ENCODE results near the gene OPCML. TPM values are rescaled to one million over a fixed set of nuclear protein-coding genes. Genes with fewer than 3 reads are reported as not detected.
A peak's percentile ranks its signal among the peaks of the same experiment; 100 is the strongest.

OPCML gene
- polyA plus RNA-seq, 4 donors, result 14.9 to 18.5 (median 15.9) TPM

DNA sequence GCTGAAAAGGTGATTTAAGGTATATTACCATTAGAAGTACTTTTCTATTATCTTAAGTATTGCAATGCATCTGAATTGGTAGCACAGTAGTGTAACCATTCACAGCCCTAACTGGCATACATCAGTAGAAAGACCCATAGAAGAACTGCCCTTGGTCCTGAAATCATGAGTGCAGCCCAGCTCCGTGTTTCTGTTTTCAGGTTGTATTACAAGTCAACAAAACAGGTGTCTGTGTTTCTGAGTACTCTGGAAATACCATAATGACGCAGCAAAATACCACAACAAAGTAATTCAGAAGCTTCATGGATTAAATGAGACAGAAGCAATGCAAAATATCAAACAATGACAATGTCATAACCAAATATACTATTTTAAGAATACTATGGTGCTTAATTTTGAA lies 226.3 kb downstream of the OPCML start:
- no peak for DNase-seq (ENCODE audit: low read depth in 4 of 4, low spot score in 3 of 4)

DNA sequence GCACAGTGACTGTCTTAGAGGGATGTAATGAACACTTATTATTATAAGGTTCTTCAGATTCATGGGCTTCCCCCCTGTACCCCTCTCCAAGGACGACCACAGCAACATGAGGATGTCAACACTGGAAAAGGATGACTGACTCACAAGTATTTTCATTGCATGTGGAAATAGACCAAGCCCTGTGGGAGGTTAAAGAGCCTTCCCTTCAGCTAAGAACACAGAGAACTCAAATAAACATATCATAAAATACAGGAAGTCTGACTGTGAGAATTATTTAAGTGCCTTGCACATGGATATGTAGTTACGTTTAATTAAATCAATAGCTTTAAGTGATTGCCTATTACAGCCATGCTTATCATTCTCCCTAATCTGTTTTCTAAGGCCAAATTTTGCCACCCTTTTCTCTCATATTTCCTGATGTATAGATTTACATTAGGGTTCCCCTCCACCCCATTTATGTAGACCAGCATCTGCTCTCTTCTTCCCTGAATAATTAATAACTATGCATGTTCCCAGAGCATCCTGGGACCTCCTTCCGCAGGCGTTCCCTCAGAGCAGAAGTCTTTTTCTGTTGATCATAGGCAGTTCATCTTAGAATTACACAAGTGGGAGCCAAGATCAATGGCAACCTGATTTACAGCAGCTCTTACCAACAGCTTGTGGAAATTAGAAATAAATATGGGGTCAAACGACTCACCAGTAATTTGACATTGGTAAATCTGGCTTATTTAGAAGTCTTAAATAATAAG lies 226.9 kb downstream of the OPCML start:
- no peak for DNase-seq (ENCODE audit: low read depth in 4 of 4, low spot score in 3 of 4)

DNA sequence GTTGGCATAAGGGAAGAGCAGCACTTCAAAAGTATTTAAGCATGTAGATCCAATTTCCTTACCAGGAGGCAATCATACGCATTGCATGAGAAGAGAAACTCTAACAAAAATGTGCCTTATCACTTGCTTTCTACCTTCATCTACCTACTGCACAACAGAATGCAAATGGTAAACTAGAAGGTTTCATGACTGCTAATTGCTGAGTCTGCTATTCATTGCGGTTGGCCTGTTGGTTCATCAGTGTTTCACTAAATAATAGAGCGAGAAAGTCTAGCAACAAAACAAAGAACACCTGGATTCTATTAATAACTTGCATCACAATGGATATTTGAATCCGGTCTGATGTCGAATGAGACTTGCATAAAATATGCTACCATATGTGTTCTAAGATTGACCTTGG lies 229.0 kb downstream of the OPCML start:
- no peak for DNase-seq (ENCODE audit: low read depth in 4 of 4, low spot score in 3 of 4)

DNA sequence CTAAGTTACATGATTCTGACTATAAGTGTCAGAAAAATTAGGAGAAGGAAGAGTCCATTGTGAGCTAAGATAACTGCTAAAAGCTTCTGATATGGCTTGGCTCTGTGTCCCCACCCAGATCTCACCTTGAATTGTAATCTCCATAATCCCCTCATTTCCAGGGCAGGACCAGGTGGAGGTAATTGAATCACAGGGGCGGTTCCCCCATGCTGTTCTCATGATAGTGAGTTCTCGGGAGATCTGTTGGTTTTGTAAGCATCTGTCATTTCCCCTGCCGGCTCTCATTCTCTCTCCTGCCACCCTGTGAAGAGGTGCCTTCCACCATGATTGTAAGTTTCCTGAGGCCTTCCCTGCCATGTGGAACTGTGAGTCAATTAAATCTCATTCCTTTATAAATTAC lies 230.2 kb downstream of the OPCML start:
- DNase-seq (ENCODE audit: low read depth in 4 of 4, low spot score in 3 of 4), result no peak

- DNase-seq (ENCODE audit: low read depth in 4 of 4, low spot score in 3 of 4), result no peak
These were observed 231.6 kb downstream of the OPCML start for GRCh38 chr11:133300666-133301065.

GRCh38 chr11:133291780-133292179 lies 240.5 kb downstream of the OPCML start:
- no peak for DNase-seq (ENCODE audit: low read depth in 4 of 4, low spot score in 3 of 4)

- no peak for DNase-seq (ENCODE audit: low read depth in 4 of 4, low spot score in 3 of 4)
These were observed 246.9 kb downstream of the OPCML start for GRCh38 chr11:133285359-133285758.

DNA sequence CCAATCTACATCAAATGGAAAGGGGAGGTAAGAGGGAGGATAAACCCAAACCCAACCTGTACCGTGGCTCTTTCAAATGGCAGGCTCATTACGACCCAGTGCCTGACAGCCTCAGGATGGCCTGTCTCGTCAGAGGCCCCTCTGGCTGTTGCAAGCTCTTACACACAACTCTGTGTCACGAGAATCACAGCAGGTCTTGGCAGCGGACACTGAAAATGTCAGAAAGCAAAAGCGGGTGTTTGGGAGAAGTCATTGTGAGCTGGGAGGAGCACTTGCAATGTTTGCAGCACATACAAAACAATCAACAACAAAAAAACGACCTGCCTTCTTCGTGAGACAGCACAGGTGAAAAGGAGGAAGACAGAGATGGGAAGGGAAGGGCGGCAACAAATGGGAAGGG lies 248.1 kb downstream of the OPCML start:
- no peak for DNase-seq (ENCODE audit: low read depth in 4 of 4, low spot score in 3 of 4)

DNA sequence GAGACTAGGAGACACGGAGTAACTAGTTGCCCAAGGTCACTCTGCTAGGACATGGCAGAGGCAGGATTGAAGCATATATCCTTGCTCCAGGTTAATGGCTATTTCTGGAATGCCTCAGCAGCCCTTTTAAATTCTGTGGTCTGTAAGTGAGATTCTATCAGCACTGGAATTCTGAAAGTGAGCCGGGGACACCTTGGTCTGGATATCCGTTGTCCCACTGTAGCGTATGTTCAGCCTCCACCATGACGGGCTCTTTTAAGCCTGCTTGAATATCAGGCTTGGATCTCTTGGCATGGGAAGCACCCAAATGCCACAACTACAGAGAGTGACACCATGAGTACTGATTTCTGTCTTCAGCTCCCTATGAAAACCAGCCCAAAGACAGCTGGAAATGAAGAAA lies 254.4 kb downstream of the OPCML start:
- no peak for DNase-seq (ENCODE audit: low read depth in 4 of 4, low spot score in 3 of 4)

GRCh38 chr11:133271871-133272776 lies 260.2 kb downstream of the OPCML start:
- DNase-seq (ENCODE audit: low read depth in 4 of 4, low spot score in 3 of 4), result no peak

- no peak for DNase-seq (ENCODE audit: low read depth in 4 of 4, low spot score in 3 of 4)
These were observed 261.1 kb downstream of the OPCML start for GRCh38 chr11:133271206-133271605.

DNA sequence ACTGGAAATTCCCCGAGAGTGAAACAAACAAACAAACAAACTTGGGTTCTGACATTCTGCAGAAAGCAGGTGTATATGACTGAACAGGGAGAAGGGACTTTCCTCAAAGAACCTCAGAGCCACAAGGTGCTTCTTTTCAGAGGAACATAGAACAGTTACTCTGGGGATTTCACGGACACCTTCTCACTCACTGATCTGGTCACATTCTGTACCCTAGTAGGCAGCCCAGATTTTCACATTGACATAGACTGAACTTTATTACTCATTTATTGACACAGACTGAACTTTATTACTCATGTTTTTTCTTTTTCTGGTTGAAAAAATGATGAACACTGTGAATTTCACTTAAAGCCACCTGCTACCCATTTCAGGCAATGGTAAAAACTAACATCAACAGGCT lies 263.0 kb downstream of the OPCML start:
- no peak for DNase-seq (ENCODE audit: low read depth in 4 of 4, low spot score in 3 of 4)

DNA sequence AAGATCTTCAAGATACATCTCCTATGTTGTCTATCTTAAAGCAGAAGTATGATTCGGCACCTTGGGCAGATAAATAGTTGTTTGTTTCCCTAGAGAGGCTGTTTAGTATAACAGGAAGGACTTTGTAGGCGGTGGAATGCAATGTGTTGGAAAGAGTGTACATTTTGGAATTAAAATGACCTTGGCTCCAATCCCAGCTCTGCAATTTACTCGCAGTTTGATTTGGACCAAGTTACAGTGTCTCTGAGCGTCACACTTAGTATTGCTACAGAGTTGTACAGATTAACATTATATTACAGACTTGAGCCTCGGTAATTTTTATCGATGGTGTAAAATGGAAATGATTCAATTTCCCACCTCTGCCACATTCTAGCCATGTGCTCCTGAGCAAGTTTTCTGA lies 265.3 kb downstream of the OPCML start:
- DNase-seq (ENCODE audit: low read depth in 4 of 4, low spot score in 3 of 4), result peak in 1 of 4 donors; percentile 20

DNA sequence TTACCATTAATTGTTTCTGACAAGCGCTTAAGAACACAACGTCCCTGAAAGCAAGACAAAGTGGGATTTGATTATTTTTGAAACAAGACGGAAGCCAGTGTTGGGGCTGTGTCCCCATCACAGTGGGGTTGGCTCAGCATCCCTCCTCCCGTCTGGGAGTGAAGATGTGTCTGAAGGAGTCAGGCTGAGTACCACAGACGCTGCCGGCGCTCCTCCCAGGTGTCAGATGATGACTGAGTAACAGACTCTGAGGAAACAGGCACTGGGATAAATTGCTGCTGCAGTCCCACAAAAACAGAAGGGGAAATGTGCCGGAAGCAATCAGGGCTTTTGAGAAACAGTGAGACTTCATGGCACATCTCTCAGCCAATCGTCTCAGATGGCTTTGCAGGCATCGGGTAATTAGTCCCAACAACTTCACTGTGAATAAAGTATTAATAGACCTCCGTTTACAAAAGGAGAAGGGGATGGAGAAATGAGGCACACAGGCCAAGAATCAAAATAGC lies 266.7 kb downstream of the OPCML start:
- DNase-seq (ENCODE audit: low read depth in 4 of 4, low spot score in 3 of 4), result no peak

- DNase-seq (ENCODE audit: low read depth in 4 of 4, low spot score in 3 of 4), result no peak
These were observed 269.0 kb downstream of the OPCML start for GRCh38 chr11:133263332-133263731.

- DNase-seq (ENCODE audit: low read depth in 4 of 4, low spot score in 3 of 4), result no peak
These were observed 273.6 kb downstream of the OPCML start for GRCh38 chr11:133258751-133259150.

- DNase-seq (ENCODE audit: low read depth in 4 of 4, low spot score in 3 of 4), result no peak
These were observed 277.7 kb downstream of the OPCML start for GRCh38 chr11:133254601-133255000.

- DNase-seq (ENCODE audit: low read depth in 4 of 4, low spot score in 3 of 4), result no peak
These were observed 278.7 kb downstream of the OPCML start for GRCh38 chr11:133253570-133253969.

DNA sequence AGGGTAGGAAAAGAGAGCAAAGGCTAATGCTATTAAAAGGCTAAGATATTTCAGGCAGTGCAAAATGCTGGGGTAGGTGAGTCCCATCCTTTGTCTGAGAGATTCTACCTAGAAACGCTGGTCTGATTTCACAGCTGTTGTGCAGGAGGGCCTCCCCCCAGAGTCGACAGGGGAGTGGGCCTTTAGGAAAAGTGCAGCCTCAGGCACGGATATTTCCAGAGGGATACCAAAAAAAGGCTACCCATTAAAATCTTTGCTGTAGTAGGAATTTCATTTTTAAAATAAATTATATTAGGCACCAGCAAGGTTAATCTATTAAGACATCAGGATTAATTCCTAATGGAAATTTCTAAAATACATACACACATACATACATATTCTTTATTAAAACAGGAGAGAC lies 280.5 kb downstream of the OPCML start:
- DNase-seq (ENCODE audit: low read depth in 4 of 4, low spot score in 3 of 4), result no peak

GRCh38 chr11:133249530-133249929 lies 282.8 kb downstream of the OPCML start:
- no peak for DNase-seq (ENCODE audit: low read depth in 4 of 4, low spot score in 3 of 4)

GRCh38 chr11:133249065-133249464 lies 283.2 kb downstream of the OPCML start:
- no peak for DNase-seq (ENCODE audit: low read depth in 4 of 4, low spot score in 3 of 4)

- DNase-seq (ENCODE audit: low read depth in 4 of 4, low spot score in 3 of 4), result no peak
These were observed 288.5 kb downstream of the OPCML start for GRCh38 chr11:133243832-133244231.
